ENCODE results near the gene LHFPL2.

The LHFPL2 gene

GRCh38 chr5:78568212-78568611, 80.4 kb downstream of the LHFPL2 start:
- H3K4me3 ChIP-seq (ENCODE audit: low read depth, low read length): no peak overlapping the region
- TF ChIP-seq CTCF (IDR thresholded peaks at IDR 0.05; ENCODE audit: low read depth, low read length): no peak

DNA sequence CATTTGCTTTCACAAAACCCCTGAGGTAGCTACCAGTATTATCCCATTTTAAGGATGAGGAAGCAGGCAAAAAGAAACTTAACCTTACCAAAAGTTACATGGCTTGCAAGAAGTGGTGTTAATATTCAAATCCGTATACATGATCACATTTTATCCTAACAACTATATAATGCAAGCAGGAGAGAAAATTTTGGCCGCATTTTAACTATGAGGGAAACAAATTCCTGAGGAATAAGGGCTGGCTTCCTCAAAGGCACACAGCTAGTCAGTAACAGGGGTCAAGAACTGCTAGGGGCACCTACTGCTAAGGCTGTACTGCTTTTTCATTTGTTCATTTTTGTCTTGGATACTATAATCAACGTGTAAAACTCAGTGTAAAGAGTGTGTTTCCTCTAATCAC, 81.0 kb downstream of the LHFPL2 start:
- no peak overlapping the region for H3K4me3 ChIP-seq (ENCODE audit: low read depth, low read length)
- TF ChIP-seq CTCF (IDR thresholded peaks at IDR 0.05; ENCODE audit: low read depth, low read length): no peak

- H3K4me3 ChIP-seq (ENCODE audit: low read depth, low read length): no peak overlapping the region
- TF ChIP-seq CTCF (IDR thresholded peaks at IDR 0.05; ENCODE audit: low read depth, low read length): no peak
Measured at GRCh38 chr5:78566747-78567425, 81.7 kb downstream of the LHFPL2 start.

DNA sequence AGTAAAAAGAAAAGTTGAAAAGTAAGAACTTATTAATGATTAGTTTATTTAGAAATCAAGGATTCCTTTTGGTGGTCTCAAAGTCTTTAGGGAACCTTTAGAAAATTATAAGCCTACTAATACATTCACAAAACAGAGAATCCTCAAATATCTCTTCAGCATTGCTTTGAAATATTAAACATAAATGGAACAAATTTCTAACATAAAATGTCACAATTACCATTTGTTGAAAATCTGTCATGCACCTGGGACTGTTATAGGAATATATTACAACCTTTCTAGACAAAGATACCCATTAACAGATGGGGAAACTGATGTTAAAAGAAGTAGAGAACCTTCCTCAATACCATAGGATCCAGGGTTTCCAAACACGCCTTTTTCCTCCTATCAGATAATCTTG, 83.2 kb downstream of the LHFPL2 start:
- no peak for TF ChIP-seq CTCF (IDR thresholded peaks at IDR 0.05; ENCODE audit: low read depth, low read length)

GRCh38 chr5:78563621-78564020, 85.0 kb downstream of the LHFPL2 start:
- H3K4me3 ChIP-seq (ENCODE audit: low read depth, low read length): no peak overlapping the region
- TF ChIP-seq CTCF (IDR thresholded peaks at IDR 0.05; ENCODE audit: low read depth, low read length): no peak

More for the DNA sequence above, 83.2 kb downstream of the LHFPL2 start:
- H3K4me3 ChIP-seq (ENCODE audit: low read depth, low read length): no peak overlapping the region

GRCh38 chr5:78562714-78563330, 85.8 kb downstream of the LHFPL2 start:
- TF ChIP-seq CTCF (IDR thresholded peaks at IDR 0.05; ENCODE audit: low read depth, low read length): no peak
- no peak overlapping the region for H3K4me3 ChIP-seq (ENCODE audit: low read depth, low read length)

- H3K4me3 ChIP-seq (ENCODE audit: low read depth, low read length): no peak overlapping the region
- TF ChIP-seq CTCF (IDR thresholded peaks at IDR 0.05; ENCODE audit: low read depth, low read length): no peak
Measured at GRCh38 chr5:78562001-78562400, 86.6 kb downstream of the LHFPL2 start.

Data from WI38 (cell line).